Neural cell (in vitro differentiated cells): Measurements from ENCODE around the gene PPIP5K1. TPM values are rescaled to one million over a fixed set of nuclear protein-coding genes. Genes with fewer than 3 reads are reported as not detected.
"Not testable (repeated sequence)": the region's sequence is repeated elsewhere in the genome, so short reads cannot be mapped to it uniquely, and the experiment has no call there.

ENCODE experiments used
- H2AFZ ChIP-seq: fragments of 200-600, 300-800 bp; sonication (generic), shearing (Covaris generic); 2 replicates; pipeline ENCODE4 v1.6.0; 2014; ENCODE audit warnings: low read depth, mild to moderate bottlenecking, antibody characterized with exemption, low read length, moderate library complexity
- H3F3A ChIP-seq: fragments of 200-600 bp; shearing (Covaris generic); 2 replicates; pipeline ENCODE4 v1.6.1; 2016; ENCODE audit warnings: mild to moderate bottlenecking, moderate library complexity, mixed read lengths, antibody characterized with exemption, low read length; ENCODE audit not compliant: insufficient read depth, poor library complexity, severe bottlenecking
- H3K27ac ChIP-seq: fragments of 200-600, 300-800 bp; sonication (generic), shearing (Covaris generic); 2 replicates; pipeline ENCODE4 v1.5.1; 2014; ENCODE audit warnings: mild to moderate bottlenecking, low read length, moderate library complexity
- H3K27me3 ChIP-seq: fragments of 300-800, 200-600 bp; sonication (generic), shearing (Covaris generic); 2 replicates; pipeline ENCODE4 v1.6.0; 2014; ENCODE audit warnings: mild to moderate bottlenecking, low read depth, low read length, moderate library complexity; ENCODE audit not compliant: insufficient read depth
- H3K36me3 ChIP-seq: fragments of 300-800, 200-600 bp; sonication (generic), shearing (Covaris generic); 2 replicates; pipeline ENCODE4 v1.5.1; 2014; ENCODE audit warnings: mild to moderate bottlenecking, antibody characterized with exemption, low read length, moderate library complexity; ENCODE audit not compliant: insufficient read depth
- H3K4me2 ChIP-seq: fragments of 300-800, 200-600 bp; sonication (generic), shearing (Covaris generic); 2 replicates; pipeline ENCODE4 v1.6.0; 2014; ENCODE audit warnings: mild to moderate bottlenecking, low read length
- H3K4me3 ChIP-seq: fragments of 300-800, 200-600 bp; sonication (generic), shearing (Covaris generic); 2 replicates; pipeline ENCODE4 v1.5.1; 2014; ENCODE audit warnings: mild to moderate bottlenecking, low read length, moderate library complexity
- H3K79me2 ChIP-seq: fragments of 200-600 bp; shearing (Covaris generic); replicated peaks from 2 replicates; pipeline ENCODE4 v1.6.0; 2014; ENCODE audit warnings: mild to moderate bottlenecking, low read length, moderate library complexity; ENCODE audit not compliant: insufficient read depth
- H3K9ac ChIP-seq: fragments of 300-800, 200-600 bp; sonication (generic), shearing (Covaris generic); 2 replicates; pipeline ENCODE4 v1.6.1; 2016; ENCODE audit warnings: mild to moderate bottlenecking, low read length, mixed read lengths
- H3K9me2 ChIP-seq: fragments of 200-600 bp; shearing (Covaris generic); 2 replicates; pipeline ENCODE4 v1.6.1; 2016; ENCODE audit warnings: mild to moderate bottlenecking, low read length, mixed read lengths; ENCODE audit not compliant: insufficient read depth
- H3K9me3 ChIP-seq: fragments of 200-600, 300-800 bp; sonication (generic), shearing (Covaris generic); 2 replicates; pipeline ENCODE4 v1.6.1; 2016; ENCODE audit warnings: mild to moderate bottlenecking, mixed run types, low read length, moderate library complexity, mixed read lengths
- H4K20me1 ChIP-seq: fragments of 200-600 bp; shearing (Covaris generic); 2 replicates; pipeline ENCODE4 v1.6.1; 2016; ENCODE audit warnings: mild to moderate bottlenecking, mixed run types; ENCODE audit not compliant: insufficient read depth
- EP300 ChIP-seq: fragments of 450-650 bp; conservative IDR thresholded peaks from 2 replicates; pipeline ENCODE4 v1.6.1; 2014; ENCODE audit warnings: antibody characterized with exemption, mild to moderate bottlenecking, moderate library complexity; ENCODE audit not compliant: poor library complexity, severe bottlenecking
- EZH2 ChIP-seq: fragments of 200-600, 300-800 bp; shearing (Covaris generic), sonication (generic); IDR thresholded peaks from 2 replicates; pipeline ENCODE4 v1.6.1; 2014; ENCODE audit warnings: antibody characterized with exemption, low read length, borderline replicate concordance, mild to moderate bottlenecking; ENCODE audit not compliant: insufficient read depth, poor library complexity, severe bottlenecking
- MXI1 ChIP-seq: fragments of 450-650 bp; conservative IDR thresholded peaks from 2 replicates; pipeline ENCODE4 v1.6.1; 2014; ENCODE audit warnings: antibody characterized with exemption, mild to moderate bottlenecking; ENCODE audit not compliant: poor library complexity, severe bottlenecking
- POLR2AphosphoS5 ChIP-seq: IDR thresholded peaks from 2 replicates; pipeline ENCODE4 v1.6.1; 2012
- RAD21 ChIP-seq: fragments of 450-650 bp; conservative IDR thresholded peaks from 2 replicates; pipeline ENCODE4 v1.6.1; 2014; ENCODE audit warnings: antibody characterized with exemption, mild to moderate bottlenecking, moderate library complexity
- SMC3 ChIP-seq: fragments of 450-650 bp; conservative IDR thresholded peaks from 2 replicates; pipeline ENCODE4 v1.6.1; 2014; ENCODE audit warnings: antibody characterized with exemption, mild to moderate bottlenecking, moderate library complexity; ENCODE audit not compliant: poor library complexity
- TAF1 ChIP-seq: IDR thresholded peaks from 2 replicates; pipeline ENCODE4 v1.6.1; 2012; ENCODE audit warnings: low read depth
- polyA plus RNA-seq: library from polyadenylated mRNA; depleted of rRNA; stranded (reverse); fragments of >200 nt; gene quantifications from 2 replicates; pipeline ENCODE4 v1.2.3, GENCODE V29; 2014
- TF ChIP-seq, protein P1 (sequence below): IDR thresholded peaks from 2 replicates; pipeline ENCODE4 v1.6.1; 2012; ENCODE audit warnings: borderline replicate concordance
- TF ChIP-seq, protein P2 (sequence below): fragments of 450-650 bp; IDR thresholded peaks from 2 replicates; pipeline ENCODE4 v1.5.1; 2014; ENCODE audit warnings: antibody characterized with exemption, mild to moderate bottlenecking, moderate library complexity; ENCODE audit not compliant: poor library complexity, severe bottlenecking

Gene PPIP5K1
- polyA plus RNA-seq, 1 donor from 2014 or later: 29.6 TPM

DNA sequence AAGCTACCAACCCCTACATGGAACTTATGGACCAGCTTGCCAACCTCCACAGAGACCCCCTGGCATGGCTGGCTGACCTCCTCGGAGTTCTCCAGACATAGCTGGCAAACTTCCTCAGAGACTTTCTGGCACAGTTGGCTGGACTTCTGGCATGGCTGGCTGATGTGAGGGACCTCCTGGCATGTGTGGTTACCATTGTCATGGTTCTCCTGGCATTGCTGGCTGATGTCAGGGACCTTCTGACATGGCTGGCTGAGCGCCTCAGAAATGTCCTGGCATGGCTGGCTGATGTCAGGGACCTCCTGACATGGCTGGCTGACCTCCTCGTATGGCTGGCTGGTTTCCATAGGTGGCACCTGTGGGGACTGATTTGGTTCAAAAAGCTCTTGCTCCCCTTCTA is 55.1 kb downstream of the PPIP5K1 start:
- H3K79me2 ChIP-seq: no peaks in the 10 kb centered on the region
- TF ChIP-seq SMC3 (no peak), EP300 (no peak), MXI1 (no peak), TAF1 (no peak), EZH2 (no peak), RAD21 (no peak), POLR2AphosphoS5 (no peak)
- TF ChIP-seq, protein P1, sequence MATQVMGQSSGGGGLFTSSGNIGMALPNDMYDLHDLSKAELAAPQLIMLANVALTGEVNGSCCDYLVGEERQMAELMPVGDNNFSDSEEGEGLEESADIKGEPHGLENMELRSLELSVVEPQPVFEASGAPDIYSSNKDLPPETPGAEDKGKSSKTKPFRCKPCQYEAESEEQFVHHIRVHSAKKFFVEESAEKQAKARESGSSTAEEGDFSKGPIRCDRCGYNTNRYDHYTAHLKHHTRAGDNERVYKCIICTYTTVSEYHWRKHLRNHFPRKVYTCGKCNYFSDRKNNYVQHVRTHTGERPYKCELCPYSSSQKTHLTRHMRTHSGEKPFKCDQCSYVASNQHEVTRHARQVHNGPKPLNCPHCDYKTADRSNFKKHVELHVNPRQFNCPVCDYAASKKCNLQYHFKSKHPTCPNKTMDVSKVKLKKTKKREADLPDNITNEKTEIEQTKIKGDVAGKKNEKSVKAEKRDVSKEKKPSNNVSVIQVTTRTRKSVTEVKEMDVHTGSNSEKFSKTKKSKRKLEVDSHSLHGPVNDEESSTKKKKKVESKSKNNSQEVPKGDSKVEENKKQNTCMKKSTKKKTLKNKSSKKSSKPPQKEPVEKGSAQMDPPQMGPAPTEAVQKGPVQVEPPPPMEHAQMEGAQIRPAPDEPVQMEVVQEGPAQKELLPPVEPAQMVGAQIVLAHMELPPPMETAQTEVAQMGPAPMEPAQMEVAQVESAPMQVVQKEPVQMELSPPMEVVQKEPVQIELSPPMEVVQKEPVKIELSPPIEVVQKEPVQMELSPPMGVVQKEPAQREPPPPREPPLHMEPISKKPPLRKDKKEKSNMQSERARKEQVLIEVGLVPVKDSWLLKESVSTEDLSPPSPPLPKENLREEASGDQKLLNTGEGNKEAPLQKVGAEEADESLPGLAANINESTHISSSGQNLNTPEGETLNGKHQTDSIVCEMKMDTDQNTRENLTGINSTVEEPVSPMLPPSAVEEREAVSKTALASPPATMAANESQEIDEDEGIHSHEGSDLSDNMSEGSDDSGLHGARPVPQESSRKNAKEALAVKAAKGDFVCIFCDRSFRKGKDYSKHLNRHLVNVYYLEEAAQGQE: no peak
- TF ChIP-seq, protein P2, sequence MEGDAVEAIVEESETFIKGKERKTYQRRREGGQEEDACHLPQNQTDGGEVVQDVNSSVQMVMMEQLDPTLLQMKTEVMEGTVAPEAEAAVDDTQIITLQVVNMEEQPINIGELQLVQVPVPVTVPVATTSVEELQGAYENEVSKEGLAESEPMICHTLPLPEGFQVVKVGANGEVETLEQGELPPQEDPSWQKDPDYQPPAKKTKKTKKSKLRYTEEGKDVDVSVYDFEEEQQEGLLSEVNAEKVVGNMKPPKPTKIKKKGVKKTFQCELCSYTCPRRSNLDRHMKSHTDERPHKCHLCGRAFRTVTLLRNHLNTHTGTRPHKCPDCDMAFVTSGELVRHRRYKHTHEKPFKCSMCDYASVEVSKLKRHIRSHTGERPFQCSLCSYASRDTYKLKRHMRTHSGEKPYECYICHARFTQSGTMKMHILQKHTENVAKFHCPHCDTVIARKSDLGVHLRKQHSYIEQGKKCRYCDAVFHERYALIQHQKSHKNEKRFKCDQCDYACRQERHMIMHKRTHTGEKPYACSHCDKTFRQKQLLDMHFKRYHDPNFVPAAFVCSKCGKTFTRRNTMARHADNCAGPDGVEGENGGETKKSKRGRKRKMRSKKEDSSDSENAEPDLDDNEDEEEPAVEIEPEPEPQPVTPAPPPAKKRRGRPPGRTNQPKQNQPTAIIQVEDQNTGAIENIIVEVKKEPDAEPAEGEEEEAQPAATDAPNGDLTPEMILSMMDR: no peak

DNA sequence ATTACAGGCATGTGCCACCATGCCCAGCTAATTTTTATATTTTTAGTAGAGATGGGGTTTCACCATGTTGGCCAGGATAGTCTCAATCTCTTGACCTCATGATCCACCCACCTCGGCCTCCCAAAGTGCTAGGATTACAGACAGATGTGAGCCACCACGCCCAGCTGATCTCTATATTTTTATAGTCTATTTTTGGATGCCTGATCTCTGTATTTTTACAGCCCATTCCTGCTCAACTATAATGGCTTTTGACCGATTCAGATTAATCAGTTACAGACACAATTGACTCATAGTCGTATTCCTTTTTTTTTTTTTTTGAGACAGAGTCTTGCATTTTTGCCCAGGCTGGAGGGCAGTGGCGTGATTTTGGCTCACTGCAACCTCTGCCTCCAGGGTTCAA is 57.2 kb downstream of the PPIP5K1 start:
- not testable (repeated sequence) for H3K36me3 ChIP-seq, H3K9me3 ChIP-seq, H3F3A ChIP-seq, H3K4me3 ChIP-seq, H3K4me2 ChIP-seq, H2AFZ ChIP-seq, H3K9ac ChIP-seq, H4K20me1 ChIP-seq, H3K79me2 ChIP-seq, H3K27ac ChIP-seq, H3K27me3 ChIP-seq, H3K9me2 ChIP-seq

More for the DNA sequence above, 55.1 kb downstream of the PPIP5K1 start:
- no peak overlapping the region for H3K4me2 ChIP-seq
- no peak overlapping the region for H2AFZ ChIP-seq
- H3K9me2 ChIP-seq: no peaks in the 10 kb centered on the region
- H3K27ac ChIP-seq: no peak overlapping the region
- no peak overlapping the region for H3K9ac ChIP-seq
- no peaks in the 10 kb centered on the region for H3K9me3 ChIP-seq
- H3F3A ChIP-seq: no peaks in the 10 kb centered on the region
- peaks cover 4% of the 10 kb centered on the region for H3K36me3 ChIP-seq
- H3K27me3 ChIP-seq: no peaks in the 10 kb centered on the region
- H4K20me1 ChIP-seq: no peaks in the 10 kb centered on the region
- H3K4me3 ChIP-seq: no peak overlapping the region
